ENCODE data around the gene LRRC8B.
"Not testable (repeated sequence)": the region's sequence is repeated elsewhere in the genome, so short reads cannot be mapped to it uniquely, and the experiment has no call there.

LRRC8B gene

DNA sequence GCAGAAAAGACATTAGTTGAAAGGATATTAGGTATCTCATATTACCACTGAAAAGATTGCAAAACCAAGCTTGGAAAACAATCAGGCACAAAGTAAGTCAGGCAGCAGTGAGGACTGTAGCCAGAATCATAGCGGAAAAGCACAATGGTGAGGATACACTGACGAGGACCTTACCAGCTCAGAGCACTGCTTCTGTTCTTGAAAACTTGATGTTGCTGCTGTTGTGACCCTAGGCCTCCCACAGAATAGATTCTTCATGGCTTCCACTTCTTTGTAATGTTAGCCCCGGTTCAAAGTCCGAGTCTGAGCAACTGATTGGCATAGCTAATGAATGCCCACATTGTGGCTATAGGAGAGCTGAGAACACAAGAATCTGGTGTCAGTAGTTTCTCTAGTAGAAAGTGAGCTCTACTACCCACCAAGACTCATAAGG is 63.1 kb downstream of the LRRC8B start:
- DNase-seq = no peak

GRCh38 chr1:89588480-89588879 is 63.9 kb downstream of the LRRC8B start:
- DNase-seq = no peak

DNA sequence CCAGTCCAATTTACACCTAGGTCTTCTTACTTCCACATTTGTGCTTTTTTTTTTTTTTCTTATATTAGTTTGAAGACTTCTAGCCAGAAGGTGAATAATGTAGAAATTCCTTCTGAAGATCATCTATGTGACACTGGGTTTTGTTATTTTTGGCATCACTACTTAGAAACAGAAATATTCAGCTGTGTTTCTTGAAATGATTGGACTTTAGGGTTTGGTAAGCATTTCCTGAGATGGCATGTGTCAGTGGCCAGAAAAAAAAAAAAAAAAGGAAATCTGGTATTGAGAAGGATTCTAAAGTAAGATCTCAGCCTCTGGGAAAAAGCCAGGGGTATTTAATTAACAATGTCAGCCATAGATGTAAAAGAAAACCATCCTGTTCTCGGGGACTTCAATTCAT is 64.9 kb downstream of the LRRC8B start:
- no peak for DNase-seq

- no peak for DNase-seq
These were observed 65.9 kb downstream of the LRRC8B start for GRCh38 chr1:89590341-89591080.

DNA sequence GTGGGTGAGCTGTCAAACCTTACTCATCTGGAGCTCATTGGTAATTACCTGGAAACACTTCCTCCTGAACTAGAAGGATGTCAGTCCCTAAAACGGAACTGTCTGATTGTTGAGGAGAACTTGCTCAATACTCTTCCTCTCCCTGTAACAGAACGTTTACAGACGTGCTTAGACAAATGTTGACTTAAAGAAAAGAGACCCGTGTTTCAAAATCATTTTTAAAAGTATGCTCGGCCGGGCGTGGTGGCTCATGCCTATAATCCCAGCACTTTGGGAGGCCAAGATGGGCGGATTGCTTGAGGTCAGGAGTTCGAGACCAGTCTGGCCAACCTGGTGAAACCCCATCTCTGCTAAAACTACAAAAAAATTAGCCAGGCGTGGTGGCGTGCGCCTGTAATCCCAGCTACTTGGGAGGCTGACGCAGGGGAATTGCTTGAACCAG is 68.3 kb downstream of the LRRC8B start:
- not testable (repeated sequence) for DNase-seq

DNA sequence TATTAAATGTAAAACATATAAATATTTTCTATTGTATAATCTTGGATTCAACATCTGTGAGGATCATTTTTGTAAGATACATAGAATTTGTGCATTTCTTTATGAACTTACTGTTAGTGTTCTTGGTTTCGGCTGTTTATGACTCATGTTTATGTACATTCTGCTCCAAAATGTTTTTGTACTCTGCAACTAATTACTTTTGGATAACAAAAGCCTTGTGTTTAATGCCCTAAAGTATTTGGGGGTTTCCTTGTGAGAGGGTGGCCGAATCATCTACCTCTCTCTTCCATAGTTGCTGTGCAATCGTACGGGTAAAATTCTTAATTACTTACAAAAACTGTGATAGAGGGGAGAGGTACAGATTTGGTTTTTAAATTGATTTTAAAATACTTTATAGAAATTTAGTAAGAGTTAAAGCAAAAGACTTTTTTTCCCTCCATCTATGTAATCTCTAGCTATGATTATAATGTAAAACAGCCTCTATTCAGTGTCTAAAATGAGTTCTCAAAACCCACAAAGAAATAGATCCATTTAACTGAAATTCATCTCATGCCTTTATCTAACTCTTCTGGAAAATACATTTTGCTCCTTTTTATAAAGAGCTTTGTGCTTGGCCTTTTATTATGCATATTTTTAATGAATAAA is 69.6 kb downstream of the LRRC8B start:
- DNase-seq = no peak

DNA sequence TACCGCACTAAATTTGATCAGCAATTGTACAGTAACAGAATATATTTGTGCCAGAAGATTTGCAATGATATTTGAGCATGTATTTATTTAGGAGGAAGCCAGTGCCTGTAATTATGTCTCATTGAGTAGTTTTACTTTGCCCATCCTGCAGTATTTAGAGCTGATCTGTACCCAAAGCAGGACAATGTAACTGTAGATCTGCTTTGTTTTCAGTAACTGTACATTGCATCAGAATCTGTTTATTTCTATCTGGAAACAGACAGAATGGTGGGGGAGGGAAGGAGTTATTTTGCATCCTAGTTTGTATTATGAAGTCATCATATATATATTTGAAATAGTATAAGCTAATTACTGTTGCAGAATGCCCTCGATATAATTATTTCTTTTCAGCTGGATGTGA is 72.1 kb downstream of the LRRC8B start:
- DNase-seq = no peak

GRCh38 chr1:89598450-89599331 is 74.1 kb downstream of the LRRC8B start:
- DNase-seq = peak; percentile 38

GRCh38 chr1:89599332-89599630 is 74.7 kb downstream of the LRRC8B start:
- DNase-seq = no peak

GRCh38 chr1:89600451-89601224 is 76.0 kb downstream of the LRRC8B start:
- DNase-seq = no peak

- DNase-seq = no peak
These were observed 78.3 kb downstream of the LRRC8B start for GRCh38 chr1:89602871-89603404.

DNA sequence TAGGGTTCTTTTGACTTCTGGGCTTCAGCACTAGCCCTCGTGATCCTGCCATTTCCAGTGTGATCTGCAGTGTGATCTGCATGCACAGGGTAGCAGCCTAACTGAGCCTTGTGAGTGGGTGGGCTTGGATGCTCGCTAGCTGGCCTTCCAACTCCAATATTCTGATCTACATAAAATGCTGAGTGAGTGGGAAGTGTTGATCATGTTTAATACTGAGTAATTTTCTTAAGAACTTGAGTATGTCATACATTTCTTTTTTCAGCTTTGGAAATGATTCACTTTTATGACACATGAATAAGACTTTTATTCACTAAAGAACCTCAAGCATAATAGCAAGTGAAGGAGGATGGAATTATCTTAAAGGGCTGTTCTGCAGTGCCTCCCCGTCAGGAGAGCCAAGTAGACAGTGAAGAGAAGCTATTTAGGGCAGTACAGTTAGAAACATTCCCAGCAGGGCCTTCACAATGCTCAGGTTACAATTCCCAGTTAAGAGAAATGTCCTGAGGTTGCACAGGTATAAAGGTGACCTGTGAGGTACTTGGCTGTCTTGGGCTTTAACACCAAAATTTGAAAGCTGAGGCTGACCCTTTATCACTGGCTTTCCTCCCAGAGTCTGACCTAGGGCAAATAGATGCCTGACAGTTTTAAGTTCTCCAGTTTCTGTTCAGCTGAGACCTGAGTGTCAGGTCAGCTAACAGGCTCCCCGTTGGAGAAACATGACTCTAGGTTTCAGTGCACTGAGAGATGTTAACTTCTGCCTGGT is 79.2 kb downstream of the LRRC8B start:
- no peak for DNase-seq

DNA sequence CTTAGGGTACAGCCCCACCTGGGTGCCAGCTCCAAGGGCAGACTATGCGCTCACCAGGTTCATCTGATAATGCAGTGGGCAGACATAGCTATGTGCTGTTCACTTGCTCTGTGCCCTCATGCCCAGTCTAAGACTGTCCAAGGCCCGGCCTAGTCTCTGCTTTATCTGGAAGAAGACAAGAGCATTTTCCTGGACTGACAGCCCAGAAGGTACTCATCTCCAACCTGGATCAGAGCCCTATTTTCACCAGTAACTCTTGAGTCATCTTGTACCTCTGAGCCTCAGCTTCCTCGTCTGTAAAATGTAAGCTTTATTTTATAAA is 79.7 kb downstream of the LRRC8B start:
- DNase-seq = no peak

- DNase-seq = no peak
These were observed 81.1 kb downstream of the LRRC8B start for GRCh38 chr1:89605692-89606091.

DNA sequence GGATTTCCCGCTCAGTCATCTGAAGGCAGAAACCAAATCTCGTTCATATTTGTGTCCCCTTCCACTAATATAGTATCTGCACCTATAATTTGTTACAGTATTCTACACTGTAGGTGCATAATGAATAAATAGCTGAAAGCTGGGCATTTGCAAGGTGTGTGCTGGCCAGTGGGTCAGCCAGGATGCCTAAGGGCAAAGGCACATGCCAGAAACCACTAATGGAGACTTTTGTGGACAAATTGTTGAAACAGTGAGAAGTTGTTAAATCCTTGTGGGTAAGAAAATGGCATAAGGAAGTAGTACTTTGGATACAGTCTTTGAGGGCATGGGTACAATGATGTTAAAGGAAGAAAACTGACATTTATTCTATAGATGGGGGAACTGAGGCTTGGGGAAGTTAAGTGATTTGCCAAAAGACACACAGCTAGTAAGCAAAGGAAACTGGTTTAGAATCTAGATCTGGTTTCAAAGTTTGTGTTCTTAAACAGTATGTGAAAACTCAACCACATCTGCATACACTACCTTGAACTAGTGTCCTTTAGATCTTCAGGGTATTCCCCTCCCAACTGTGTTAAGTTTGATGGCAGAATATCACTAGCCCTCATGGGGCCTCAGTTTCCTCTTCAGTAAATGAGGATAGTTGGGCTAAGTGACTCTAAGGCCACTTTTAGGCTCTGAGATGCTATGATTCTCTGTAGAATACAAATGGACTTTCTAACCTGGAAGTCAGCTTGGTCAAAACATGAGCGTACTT is 81.8 kb downstream of the LRRC8B start:
- no peak for DNase-seq

- DNase-seq = no peak
These were observed 82.5 kb downstream of the LRRC8B start for GRCh38 chr1:89607156-89607555.

DNA sequence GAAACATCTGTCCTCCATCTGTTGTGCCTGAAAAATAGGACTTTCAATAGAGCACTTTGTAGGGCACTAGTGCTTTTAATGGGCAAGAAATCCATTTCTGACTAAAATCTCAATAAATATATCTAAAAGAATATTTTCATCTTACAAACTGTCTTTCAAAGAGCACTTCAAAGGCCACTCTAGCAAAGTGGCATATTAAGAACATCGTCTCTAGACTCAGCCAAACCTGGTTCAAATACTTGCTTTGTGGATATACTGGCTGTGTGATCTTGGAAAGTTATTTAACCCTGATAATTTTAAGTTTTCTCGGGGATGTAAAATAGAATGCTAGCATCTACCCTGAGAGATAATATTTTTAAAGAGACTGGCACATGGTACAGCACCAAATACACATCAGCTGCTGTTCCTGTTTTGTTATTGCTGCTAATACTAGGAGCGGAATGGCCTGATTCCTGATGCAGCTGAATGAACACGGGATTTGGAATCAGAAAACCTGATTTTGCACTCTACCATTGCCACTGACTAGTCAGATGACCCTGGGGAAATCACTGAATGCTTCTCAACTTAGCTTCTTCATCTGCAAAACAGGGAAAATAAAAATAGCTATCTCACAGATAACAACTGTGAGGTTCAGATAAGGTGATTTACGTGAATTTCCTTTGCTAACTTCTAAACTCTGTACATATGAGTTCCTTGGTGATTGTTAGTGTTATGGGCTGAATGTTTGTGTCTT is 83.1 kb downstream of the LRRC8B start:
- no peak for DNase-seq

GRCh38 chr1:89608319-89608983 is 83.8 kb downstream of the LRRC8B start:
- no peak for DNase-seq

- DNase-seq = no peak
These were observed 84.5 kb downstream of the LRRC8B start for GRCh38 chr1:89608984-89609725.
